HG03571 (cell line): ENCODE data around the gene DAD1.
"Not testable (repeated sequence)": the region's sequence is repeated elsewhere in the genome, so short reads cannot be mapped to it uniquely, and the experiment has no call there.

Experiments used
- ATAC-seq: cut with Tn5 transposase; IDR thresholded peaks from one replicate; pipeline ENCODE4 v1.9.1; 2021; ENCODE audit not compliant: unreplicated experiment

Gene DAD1

GRCh38 chr14:22599349-22599748 lies 10.3 kb upstream of the DAD1 start:
- no peak for ATAC-seq

DNA sequence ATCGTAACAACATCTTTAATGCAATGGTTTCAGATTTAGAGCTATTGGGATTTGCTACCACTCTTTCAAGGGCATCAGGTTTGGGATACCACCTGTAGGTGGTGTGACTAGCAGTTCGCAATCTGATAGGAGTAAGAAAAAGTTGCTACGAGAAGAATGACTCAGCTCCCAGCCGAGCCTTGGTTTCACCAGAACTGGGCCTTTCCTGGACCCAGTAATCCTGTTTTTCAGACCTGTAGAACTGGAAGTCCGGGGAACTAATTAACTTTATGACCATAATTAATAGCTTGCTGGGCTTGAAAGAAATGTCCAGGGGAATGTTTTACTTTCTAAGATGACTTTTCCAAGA lies 9.8 kb upstream of the DAD1 start:
- ATAC-seq, result no peak

- ATAC-seq, result peak; percentile 76
Observed at GRCh38 chr14:22598099-22598895, 9.3 kb upstream of the DAD1 start, which contains the start of gene ABHD4. TSS of gene ABHD4 (plus strand) at chr14:22598300. CDS start at chr14:22598307, 7 bp downstream.

DNA sequence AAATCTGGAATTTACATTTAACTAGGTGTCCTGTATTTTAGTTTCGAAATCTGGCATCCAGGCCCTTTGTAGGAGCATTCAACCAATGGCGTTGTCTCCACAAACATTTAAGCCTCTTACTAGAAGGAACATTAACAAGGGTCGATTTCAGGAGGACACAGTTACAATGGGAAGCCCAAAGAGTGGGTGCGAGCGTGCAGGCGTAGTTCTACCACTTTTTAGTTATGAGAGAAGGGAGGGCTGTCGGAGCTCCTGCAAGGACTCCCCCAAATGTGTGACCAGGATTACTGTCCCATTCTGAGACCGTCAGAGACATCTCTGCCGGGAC lies 8.7 kb upstream of the DAD1 start:
- ATAC-seq, result no peak

GRCh38 chr14:22597265-22597664 lies 8.2 kb upstream of the DAD1 start:
- ATAC-seq, result no peak

DNA sequence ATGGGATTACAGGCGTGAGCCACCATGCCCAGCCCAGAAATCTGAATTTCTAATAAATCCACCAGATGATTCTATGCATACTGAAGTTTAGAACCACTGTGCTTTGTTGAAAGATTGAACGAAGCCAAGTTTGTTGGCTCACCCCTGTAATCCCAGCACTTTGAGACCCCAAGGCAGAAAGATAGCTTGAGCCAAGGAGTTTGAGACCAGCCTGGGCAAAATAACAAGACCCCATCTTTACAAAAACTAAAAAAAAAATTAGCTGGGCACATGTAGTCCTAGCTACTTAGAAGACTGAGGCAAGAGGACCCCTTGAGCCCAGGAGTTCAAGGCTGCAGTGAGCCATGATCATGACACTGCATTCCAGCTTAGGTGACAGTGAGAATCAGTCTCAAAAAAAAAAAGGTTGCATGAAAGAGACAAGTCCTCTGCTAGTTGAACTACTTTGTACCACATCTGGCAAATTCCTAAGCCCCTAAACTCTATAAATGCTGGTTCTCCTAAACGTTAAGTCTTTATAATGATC lies 7.4 kb upstream of the DAD1 start:
- ATAC-seq, result no peak

GRCh38 chr14:22594156-22594716 lies 5.2 kb upstream of the DAD1 start:
- no peak for ATAC-seq

DNA sequence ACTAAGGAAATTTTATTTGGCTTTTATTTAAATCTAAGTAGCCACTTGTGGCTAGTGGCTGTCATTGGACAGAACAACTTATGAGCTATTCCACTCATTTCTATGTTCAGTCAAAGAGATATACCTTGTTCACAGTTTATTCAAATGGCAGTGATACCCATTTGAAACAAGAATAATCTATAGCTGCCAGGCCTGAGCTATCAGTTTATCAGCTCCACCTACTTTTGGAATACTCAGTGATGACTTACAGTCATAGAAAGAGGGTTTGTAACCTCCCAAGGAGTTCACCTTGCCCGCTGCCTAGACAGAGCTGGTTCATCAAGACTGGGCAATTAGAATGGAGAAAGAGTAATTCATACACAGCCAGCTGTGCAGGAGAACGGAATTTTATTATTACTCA lies 4.6 kb upstream of the DAD1 start:
- no peak for ATAC-seq

DNA sequence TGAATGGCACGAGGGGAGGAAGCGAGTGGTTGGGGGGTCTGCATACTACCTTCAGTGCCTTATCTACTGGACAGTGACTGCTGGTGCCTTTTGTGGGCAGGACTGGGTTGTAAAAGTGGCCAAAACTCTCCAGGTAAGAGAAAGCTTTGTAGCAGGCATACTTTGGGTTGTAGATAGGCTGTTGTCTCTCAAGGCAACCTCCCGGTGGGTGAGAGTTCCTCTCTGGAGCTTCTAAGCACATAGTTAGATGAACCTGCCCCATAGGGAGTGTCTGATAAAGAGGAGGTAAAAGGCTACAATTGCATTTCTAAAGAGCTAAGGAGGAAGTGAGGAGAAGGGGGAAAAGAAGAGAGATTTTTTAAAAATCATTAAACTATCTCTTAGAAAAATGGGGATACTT lies 4.2 kb upstream of the DAD1 start:
- no peak for ATAC-seq

DNA sequence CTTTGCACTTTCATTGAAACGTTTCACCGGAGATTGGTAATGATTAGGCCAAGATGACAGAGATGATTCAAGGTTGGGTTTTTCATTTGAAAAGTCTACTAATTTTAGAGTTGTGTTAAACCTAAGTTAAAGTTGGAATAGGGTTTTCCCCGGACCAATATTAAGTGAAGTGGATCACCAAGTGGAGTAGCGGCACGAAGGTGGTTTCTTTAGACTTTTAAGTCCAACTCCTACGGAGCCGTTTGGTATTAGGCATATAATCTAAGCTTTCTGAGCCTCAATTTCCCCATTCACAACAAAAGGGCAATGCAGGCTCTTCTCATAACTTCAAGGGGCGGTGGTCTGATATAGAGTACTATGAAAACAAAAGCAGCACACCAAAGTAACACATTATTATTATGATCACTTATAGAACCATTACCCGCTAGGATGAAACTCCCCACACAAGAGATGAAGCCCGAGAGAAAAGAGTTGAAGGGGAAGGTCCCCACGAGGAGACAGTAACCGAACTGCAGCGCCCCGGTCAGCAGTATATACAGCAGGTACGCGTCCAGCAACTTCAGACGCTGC lies 413 bp downstream of the DAD1 start:
- ATAC-seq, result peak; percentile 17

- not testable (repeated sequence) for ATAC-seq
Observed at GRCh38 chr14:22587677-22588422, 1.2 kb downstream of the DAD1 start.

GRCh38 chr14:22587247-22587646 lies 1.8 kb downstream of the DAD1 start:
- ATAC-seq, result no peak

DNA sequence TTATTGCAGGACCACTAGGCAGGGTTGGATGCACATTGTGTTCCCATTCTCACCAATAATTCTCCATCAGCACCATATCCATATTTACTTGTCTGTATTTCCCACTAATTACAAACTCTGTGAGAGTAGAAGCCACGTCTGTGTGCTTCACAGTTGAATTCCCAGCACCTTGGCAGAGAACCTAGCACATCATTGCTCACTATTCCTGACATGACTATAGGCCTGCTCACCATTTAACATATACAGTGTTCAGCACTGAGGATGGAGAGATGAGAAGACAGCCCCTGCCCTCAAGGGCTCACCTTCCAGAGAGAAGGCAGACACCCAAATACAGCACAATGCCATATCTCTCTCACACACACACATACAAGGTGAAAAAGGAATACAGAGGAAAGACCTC lies 5.0 kb downstream of the DAD1 start:
- ATAC-seq, result no peak

- ATAC-seq, result no peak
Observed at GRCh38 chr14:22580625-22581024, 8.4 kb downstream of the DAD1 start.

DNA sequence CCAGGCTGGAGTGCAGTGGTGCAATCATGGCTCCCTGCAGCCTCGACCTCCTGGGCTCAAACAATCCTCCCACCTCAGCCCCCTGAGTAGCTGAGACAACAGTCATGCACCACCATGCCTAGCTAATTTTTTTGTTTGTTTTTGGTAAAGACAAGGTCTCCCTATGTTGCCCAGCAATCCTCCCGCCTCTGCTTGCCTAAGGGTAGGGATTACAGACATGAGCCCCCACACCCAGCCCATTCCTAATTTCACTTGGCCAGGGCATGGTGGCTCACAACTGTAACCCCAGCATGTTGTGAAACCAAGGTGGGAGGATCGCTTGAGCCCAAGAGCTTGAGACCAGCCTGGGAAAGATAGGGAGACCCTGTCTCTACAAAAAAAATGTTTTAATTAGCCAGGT lies 9.1 kb downstream of the DAD1 start:
- ATAC-seq, result no peak

GRCh38 chr14:22579236-22579635 lies 9.8 kb downstream of the DAD1 start:
- ATAC-seq, result no peak

GRCh38 chr14:22577334-22577908 lies 11.6 kb downstream of the DAD1 start:
- no peak for ATAC-seq

- ATAC-seq, result no peak
Observed at GRCh38 chr14:22573804-22574203, 15.2 kb downstream of the DAD1 start.

DNA sequence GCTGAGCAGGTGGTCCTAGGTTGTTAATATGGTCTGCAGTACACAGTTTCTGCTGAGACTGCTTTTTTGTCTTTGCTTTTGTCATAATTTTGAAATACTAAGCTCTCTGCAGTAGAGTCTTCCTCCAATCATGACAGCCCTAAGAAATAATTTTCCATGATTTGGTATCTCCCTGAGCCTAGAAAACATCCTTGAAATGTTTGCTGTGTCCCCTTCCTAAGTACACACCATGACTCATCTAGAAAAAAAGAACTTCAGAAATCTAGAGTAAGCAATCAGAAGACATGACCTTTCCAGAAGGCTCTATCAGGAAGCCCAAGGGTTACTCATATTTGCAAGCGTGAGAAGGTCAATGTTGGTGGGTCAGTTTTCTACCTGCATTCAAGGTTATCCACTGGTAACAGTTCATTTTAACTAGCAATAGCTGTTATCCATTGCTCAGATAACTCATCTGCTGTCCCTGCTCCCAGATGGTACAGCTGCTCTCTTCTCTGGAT lies 16.4 kb downstream of the DAD1 start:
- no peak for ATAC-seq

DNA sequence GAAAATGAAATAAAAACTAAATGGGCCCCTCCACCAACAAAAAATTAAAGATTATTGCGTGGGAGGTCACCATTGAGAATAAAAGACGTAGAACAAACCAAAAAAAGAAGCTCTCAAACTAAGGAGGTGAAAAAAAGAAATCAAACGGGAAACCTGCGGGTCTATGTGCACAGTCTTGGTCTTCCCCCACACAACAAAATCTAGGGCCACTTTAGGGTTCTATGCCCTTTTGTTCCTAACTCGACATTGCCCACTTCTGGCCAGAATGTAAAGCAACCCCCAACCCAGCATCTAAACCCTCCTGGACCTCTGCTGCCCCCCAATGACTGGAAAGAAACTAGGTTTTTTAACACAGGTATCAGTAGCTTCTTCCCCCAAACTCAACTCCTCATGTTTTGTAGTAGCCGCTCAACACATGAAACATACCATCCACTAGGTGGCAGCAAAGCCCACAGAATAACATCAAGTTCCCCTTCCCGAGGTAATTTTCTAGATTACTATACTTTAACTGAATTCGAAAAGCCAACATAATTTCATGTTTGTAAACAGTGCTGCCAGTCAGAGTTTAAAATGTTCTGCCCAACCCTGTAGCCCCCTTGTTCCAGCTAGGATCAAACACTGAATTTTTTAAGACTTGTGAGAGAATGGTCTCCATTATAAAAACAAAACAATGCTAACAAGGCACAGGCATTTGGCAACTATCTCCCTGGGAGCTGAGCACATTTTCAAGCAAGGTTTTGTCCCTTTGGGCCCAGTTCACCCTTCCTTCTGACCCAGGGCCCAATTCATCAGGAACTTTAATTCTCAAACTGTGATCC lies 18.7 kb downstream of the DAD1 start:
- ATAC-seq, result peak; percentile 54
